GM23338 (cell line): ENCODE data around the gene NIPAL1. TPM values are rescaled to one million over a fixed set of nuclear protein-coding genes. Genes with fewer than 3 reads are reported as not detected.
"Not testable (repeated sequence)": the region's sequence is repeated elsewhere in the genome, so short reads cannot be mapped to it uniquely, and the experiment has no call there.

Source experiments
- ATAC-seq: fragments of 200-7000 bp; cut with Tn5 transposase; 3 replicates; pipeline ENCODE4 v1.9.1; 2020
- DNase-seq: peaks from one replicate; pipeline ENCODE4 v3.0.0-alpha.2; 2015; ENCODE audit warnings: low spot score
- H2AFZ ChIP-seq: fragments of 200-600 bp; sonication (generic); 2 replicates; pipeline ENCODE4 v1.8.0; 2016; ENCODE audit warnings: antibody characterized with exemption, mild to moderate bottlenecking, moderate library complexity
- H3F3A ChIP-seq: fragments of 200-600 bp; sonication (generic); replicated peaks from 2 replicates; pipeline ENCODE4 v1.8.0; 2017; ENCODE audit warnings: antibody characterized with exemption, mixed run types, low read depth
- H3K27ac ChIP-seq: fragments of 200-600 bp; sonication (generic); 2 replicates; pipeline ENCODE4 v1.6.1; 2016; ENCODE audit warnings: low read depth
- H3K27me3 ChIP-seq: fragments of 200-600 bp; sonication (generic); 2 replicates; pipeline ENCODE4 v1.8.0; 2016; ENCODE audit warnings: mild to moderate bottlenecking, mixed run types, moderate library complexity; ENCODE audit not compliant: insufficient read depth
- H3K36me3 ChIP-seq: fragments of 200-600 bp; sonication (generic); 2 replicates; pipeline ENCODE4 v1.8.0; 2016; ENCODE audit warnings: mild to moderate bottlenecking; ENCODE audit not compliant: insufficient read depth
- H3K4me1 ChIP-seq: fragments of 200-600 bp; sonication (generic); 2 replicates; pipeline ENCODE4 v1.8.0; 2016; ENCODE audit warnings: mild to moderate bottlenecking, moderate library complexity; ENCODE audit not compliant: insufficient read depth
- H3K4me2 ChIP-seq: fragments of 200-600 bp; sonication (generic); 2 replicates; pipeline ENCODE4 v1.7.1; 2017; ENCODE audit warnings: mixed run types
- H3K4me3 ChIP-seq: fragments of 200-600 bp; sonication (generic); 2 replicates; pipeline ENCODE4 v1.6.1; 2016; ENCODE audit warnings: mixed run types
- H3K79me2 ChIP-seq: fragments of 200-600 bp; sonication (generic); replicated peaks from 2 replicates; pipeline ENCODE4 v1.8.0; 2017; ENCODE audit warnings: mild to moderate bottlenecking; ENCODE audit not compliant: insufficient read depth
- H3K9me2 ChIP-seq: fragments of 200-600 bp; sonication (generic); 2 replicates; pipeline ENCODE4 v1.8.0; 2017; ENCODE audit not compliant: insufficient read depth
- H4K20me1 ChIP-seq: fragments of 200-600 bp; sonication (generic); replicated peaks from 2 replicates; pipeline ENCODE4 v1.8.0; 2017; ENCODE audit warnings: mild to moderate bottlenecking; ENCODE audit not compliant: insufficient read depth
- H3K27ac Mint-ChIP-seq: 2 replicates; pipeline ENCODE4 v1.8.0; 2020; ENCODE audit warnings: inconsistent platforms, mild to moderate bottlenecking, moderate library complexity, mixed read lengths
- H3K27me3 Mint-ChIP-seq: 3 replicates; pipeline ENCODE4 v1.8.0; 2022; ENCODE audit warnings: low read depth, mild to moderate bottlenecking, moderate library complexity, mixed read lengths, inconsistent platforms; ENCODE audit not compliant: insufficient read depth, poor library complexity
- H3K36me3 Mint-ChIP-seq: 3 replicates; pipeline ENCODE4 v1.8.0; 2021; ENCODE audit warnings: low read depth, mild to moderate bottlenecking, inconsistent platforms, moderate library complexity, mixed read lengths
- H3K4me1 Mint-ChIP-seq: 3 replicates; pipeline ENCODE4 v1.8.0; 2020; ENCODE audit warnings: mild to moderate bottlenecking, inconsistent platforms, mixed read lengths
- H3K4me3 Mint-ChIP-seq: 3 replicates; pipeline ENCODE4 v1.8.0; 2021; ENCODE audit warnings: moderate library complexity, mild to moderate bottlenecking, inconsistent platforms, mixed read lengths
- H3K9me3 Mint-ChIP-seq: 3 replicates; pipeline ENCODE4 v1.8.0; 2020; ENCODE audit warnings: moderate library complexity, mild to moderate bottlenecking, inconsistent platforms, mixed read lengths
- CREB1 ChIP-seq: fragments of 250-450 bp; sonication (Bioruptor Pico); IDR thresholded peaks from 2 replicates; pipeline ENCODE4 v1.5.0; 2020; ENCODE audit warnings: low read depth, mild to moderate bottlenecking, moderate library complexity
- CTCF ChIP-seq, 2 experiments: fragments of 200-600 bp in 1 of 2; sonication (generic) in 1 of 2; conservative IDR thresholded peaks; 2 replicates each; pipeline versions ENCODE4 v1.5.1 to v1.6.1; 2016 to 2017; ENCODE audit warnings: antibody characterized with exemption in 2 of 2, low read depth in 2 of 2, mild to moderate bottlenecking in 2 of 2, moderate library complexity in 1 of 2
- EZH2 ChIP-seq: fragments of 200-600 bp; sonication (generic); IDR thresholded peaks from one replicate; pipeline ENCODE4 v1.8.0; 2017; ENCODE audit warnings: antibody characterized with exemption, mild to moderate bottlenecking, low read depth; ENCODE audit not compliant: unreplicated experiment
- NANOG ChIP-seq: IDR thresholded peaks from 2 replicates; pipeline ENCODE4 v1.6.1; 2016; ENCODE audit warnings: antibody characterized with exemption, borderline replicate concordance
- POLR2AphosphoS5 ChIP-seq: IDR thresholded peaks from 2 replicates; pipeline ENCODE4 v1.6.1; 2016; ENCODE audit warnings: antibody characterized with exemption, low read depth
- REST ChIP-seq: IDR thresholded peaks from one replicate; pipeline ENCODE4 v1.6.1; 2018; ENCODE audit warnings: antibody characterized with exemption; ENCODE audit not compliant: unreplicated experiment
- STAT1 ChIP-seq: IDR thresholded peaks from one replicate; pipeline ENCODE4 v1.6.1; 2016; ENCODE audit warnings: antibody characterized with exemption; ENCODE audit not compliant: unreplicated experiment
- polyA plus RNA-seq: library from polyadenylated mRNA; unstranded; fragments of >200 nt; fragmentation: Nextera tagmentation; extraction: Ambion mirVana; gene quantifications from 2 replicates; pipeline ENCODE4 v1.2.1, GENCODE V29; 2016
- total RNA-seq: library from RNA; depleted of rRNA; stranded (reverse); fragments of >200 nt; shearing (Covaris generic); gene quantifications from 2 replicates; pipeline ENCODE4 v1.2.3, GENCODE V29; 2014

NIPAL1 gene
- total and polyA plus RNA-seq, 2 experiments from 2014 or later: 5.3 to 8.2 TPM

GRCh38 chr4:48010906-48011305 is 5.7 kb upstream of the NIPAL1 start:
- Histone ChIP-seq H3K4me2 (peak overlapping the region; percentile 35), H3K4me1 (peaks cover 17% of the 10 kb centered on the region; the same call in 1 of the 2 replicates), H3K36me3 (peaks cover 42% of the 10 kb centered on the region), H3K79me2 (peaks cover 11% of the 10 kb centered on the region), H3K27ac (peak overlapping the region; percentile 89; the same call in 1 of the 2 replicates)
- H3K27me3 Mint-ChIP-seq, DNase-seq, H4K20me1 ChIP-seq, H2AFZ ChIP-seq, H3K4me3 ChIP-seq, H3F3A ChIP-seq, H3K27ac Mint-ChIP-seq, H3K9me2 ChIP-seq, H3K4me3 Mint-ChIP-seq, ATAC-seq, H3K27me3 ChIP-seq: not testable (repeated sequence)
- peaks cover 65% of the 10 kb centered on the region for H3K36me3 Mint-ChIP-seq
- peaks cover 61% of the 10 kb centered on the region for H3K9me3 Mint-ChIP-seq
- peaks cover 13% of the 10 kb centered on the region for H3K4me1 Mint-ChIP-seq

DNA sequence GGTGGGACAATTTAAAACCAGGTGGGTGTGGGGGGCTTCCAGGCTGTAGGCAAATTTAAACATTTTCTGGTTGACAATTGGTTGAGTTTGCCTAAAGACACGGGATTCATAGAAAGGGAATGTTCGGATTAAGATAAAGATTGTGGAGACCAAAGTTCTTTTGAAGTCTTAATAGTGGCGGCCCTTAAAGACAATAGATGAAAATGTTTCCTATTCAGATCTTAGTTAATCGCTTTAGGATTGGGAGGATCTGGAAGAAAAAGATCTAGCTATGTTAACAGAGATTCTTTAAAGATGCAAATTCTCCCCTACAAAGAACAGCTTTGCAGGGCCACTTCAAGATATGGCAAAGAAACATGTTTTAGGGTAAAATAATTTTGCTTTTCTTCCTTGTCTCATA is 4.8 kb upstream of the NIPAL1 start:
- Mint-ChIP-seq H3K4me3 (no peak overlapping the region), H3K27me3 (peaks cover 5% of the 10 kb centered on the region), H3K36me3 (peaks cover 59% of the 10 kb centered on the region), H3K9me3 (peaks cover 53% of the 10 kb centered on the region), H3K4me1 (peaks cover 16% of the 10 kb centered on the region), H3K27ac (no peak overlapping the region)
- Histone ChIP-seq H3K4me3 (peak overlapping the region; percentile 38), H3K27me3 (no peaks in the 10 kb centered on the region), H3K4me2 (peak overlapping the region; percentile 35), H3K79me2 (peaks cover 11% of the 10 kb centered on the region), H3K4me1 (peaks cover 17% of the 10 kb centered on the region; the same call in 1 of the 2 replicates), H3K36me3 (peaks cover 34% of the 10 kb centered on the region), H3K27ac (peak overlapping the region; percentile 89), H2AFZ (no peak overlapping the region), H3F3A (peaks cover 5% of the 10 kb centered on the region; the same call in 1 of the 2 replicates), H3K9me2 (peaks cover 8% of the 10 kb centered on the region; the same call in 1 of the 2 replicates), H4K20me1 (no peaks in the 10 kb centered on the region)
- peak; percentile 13 for DNase-seq
- ATAC-seq: no peak
- TF ChIP-seq CTCF (conservative IDR thresholded peaks at IDR 0.05; ENCODE audit: low read depth in 2 of 2): no peak
- TF ChIP-seq NANOG: peak; percentile 79

DNA sequence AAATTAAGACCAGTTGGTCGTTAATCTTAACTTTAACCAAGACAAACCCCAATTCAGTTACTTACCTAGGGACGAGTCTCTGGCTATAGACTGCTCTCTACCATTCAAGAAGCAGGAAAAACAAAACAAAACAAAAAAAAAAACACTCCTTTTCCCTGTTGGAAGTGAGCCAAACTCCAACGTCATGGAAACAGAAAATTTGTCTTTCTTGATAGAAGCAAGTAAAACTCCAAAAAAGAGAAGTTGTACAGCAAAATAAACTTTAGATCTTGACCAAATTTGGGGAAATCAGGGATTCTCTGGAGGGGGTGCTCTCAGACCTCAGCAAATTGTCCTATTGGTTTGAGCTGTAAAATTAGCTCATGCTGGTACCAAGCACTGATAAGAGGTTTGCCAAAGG is 3.7 kb upstream of the NIPAL1 start:
- Histone ChIP-seq H3K4me3 (no peak overlapping the region), H3K79me2 (peaks cover 12% of the 10 kb centered on the region), H2AFZ (no peak overlapping the region), H3K36me3 (peaks cover 24% of the 10 kb centered on the region), H3K9me2 (peaks cover 8% of the 10 kb centered on the region; the same call in 1 of the 2 replicates), H3K27ac (peak overlapping the region; percentile 89), H4K20me1 (no peaks in the 10 kb centered on the region; the same call in 1 of the 2 replicates), H3F3A (peaks cover 5% of the 10 kb centered on the region; the same call in 1 of the 2 replicates), H3K4me1 (peaks cover 19% of the 10 kb centered on the region; the same call in 1 of the 2 replicates), H3K4me2 (peak overlapping the region; percentile 35; the same call in 1 of the 2 replicates), H3K27me3 (peaks cover 10% of the 10 kb centered on the region)
- Mint-ChIP-seq H3K4me3 (no peak overlapping the region), H3K36me3 (peaks cover 51% of the 10 kb centered on the region), H3K9me3 (peaks cover 44% of the 10 kb centered on the region), H3K4me1 (peaks cover 18% of the 10 kb centered on the region), H3K27ac (no peak overlapping the region), H3K27me3 (peaks cover 13% of the 10 kb centered on the region)
- DNase-seq (no peak), ATAC-seq (no peak)
- TF ChIP-seq EZH2 (no peak), CTCF (conservative IDR thresholded peaks at IDR 0.05; ENCODE audit: low read depth in 2 of 2) (no peak), CREB1 (CRISPR knock-in tag) (no peak), POLR2AphosphoS5 (no peak), REST (no peak), STAT1 (no peak)
